GM10248 (cell line): ENCODE results near the gene GPR146.

Experiments used
- CTCF ChIA-PET: fragments of 300-600 bp; sonication (Branson Sonifier 250); formaldehyde crosslinking; extraction: SDS; loops from one replicate; lab custom pipeline; 2021; ENCODE audit warnings: antibody characterized with exemption; lab: Yijun Ruan, JAX
- POLR2A ChIA-PET: fragments of 350-650 bp; sonication (Branson Sonifier 250); formaldehyde crosslinking; extraction: SDS; loops from one replicate; lab custom pipeline; 2020; ENCODE audit warnings: antibody characterized with exemption; lab: Yijun Ruan, JAX
- DNase-seq: peaks from one replicate; pipeline ENCODE4 v3.0.0; 2012; ENCODE audit errors: extremely low spot score
- TF ChIP-seq, protein P1 (sequence below): IDR thresholded peaks from 2 replicates; pipeline ENCODE4 v1.5.1; 2012; ENCODE audit warnings: mild to moderate bottlenecking, low read depth; ENCODE audit errors: extremely low read depth, missing control alignments, control extremely low read depth

The GPR146 gene

DNA sequence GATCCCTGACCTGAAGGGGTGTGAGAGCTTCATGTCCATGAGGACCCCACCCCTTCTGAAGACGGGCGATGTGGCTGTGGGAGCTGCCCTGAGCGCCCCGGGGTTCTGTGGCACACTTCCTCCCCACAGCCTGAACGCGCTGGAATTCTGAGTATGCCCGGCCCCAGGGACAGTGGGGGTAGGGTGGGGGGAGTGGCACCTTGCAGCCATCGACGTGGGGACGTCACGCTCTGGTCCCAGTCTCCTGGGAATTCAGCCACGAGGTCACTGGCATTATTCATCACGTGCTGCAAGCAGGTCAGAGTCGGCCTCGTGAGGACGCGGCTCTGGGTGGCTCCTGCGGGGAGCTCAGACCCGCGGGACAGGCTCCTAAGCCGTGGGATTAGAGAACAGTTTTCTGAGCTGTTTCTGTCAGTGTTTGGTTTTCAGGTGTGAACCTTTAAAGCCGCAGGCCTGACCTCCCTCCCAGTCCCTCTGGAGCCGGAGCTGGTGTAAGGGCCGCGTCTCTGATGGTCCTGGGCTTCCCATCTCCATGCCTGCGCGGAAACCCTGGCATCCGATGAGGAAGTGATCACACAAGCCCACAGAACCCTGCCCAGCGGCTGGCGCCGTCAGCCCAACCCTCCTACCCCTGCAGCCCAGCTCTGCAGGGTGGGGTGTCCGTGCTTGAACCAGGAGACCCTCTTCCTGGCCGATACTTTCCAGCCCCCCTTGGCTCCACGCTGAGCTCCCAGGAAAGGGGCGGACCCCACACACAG is 16.1 kb downstream of the GPR146 start:
- TF ChIP-seq, protein P1, sequence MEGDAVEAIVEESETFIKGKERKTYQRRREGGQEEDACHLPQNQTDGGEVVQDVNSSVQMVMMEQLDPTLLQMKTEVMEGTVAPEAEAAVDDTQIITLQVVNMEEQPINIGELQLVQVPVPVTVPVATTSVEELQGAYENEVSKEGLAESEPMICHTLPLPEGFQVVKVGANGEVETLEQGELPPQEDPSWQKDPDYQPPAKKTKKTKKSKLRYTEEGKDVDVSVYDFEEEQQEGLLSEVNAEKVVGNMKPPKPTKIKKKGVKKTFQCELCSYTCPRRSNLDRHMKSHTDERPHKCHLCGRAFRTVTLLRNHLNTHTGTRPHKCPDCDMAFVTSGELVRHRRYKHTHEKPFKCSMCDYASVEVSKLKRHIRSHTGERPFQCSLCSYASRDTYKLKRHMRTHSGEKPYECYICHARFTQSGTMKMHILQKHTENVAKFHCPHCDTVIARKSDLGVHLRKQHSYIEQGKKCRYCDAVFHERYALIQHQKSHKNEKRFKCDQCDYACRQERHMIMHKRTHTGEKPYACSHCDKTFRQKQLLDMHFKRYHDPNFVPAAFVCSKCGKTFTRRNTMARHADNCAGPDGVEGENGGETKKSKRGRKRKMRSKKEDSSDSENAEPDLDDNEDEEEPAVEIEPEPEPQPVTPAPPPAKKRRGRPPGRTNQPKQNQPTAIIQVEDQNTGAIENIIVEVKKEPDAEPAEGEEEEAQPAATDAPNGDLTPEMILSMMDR: no peak
- no peak for DNase-seq
- CTCF ChIA-PET: interaction anchor here (0.7 to 20.3 kb wide), 10 partner anchors 11 to 116 kb away, joined by 3 to 391 read pairs (median 4); partner anchors contain the start of gene GPR146
- POLR2A ChIA-PET: no interaction called here

DNA sequence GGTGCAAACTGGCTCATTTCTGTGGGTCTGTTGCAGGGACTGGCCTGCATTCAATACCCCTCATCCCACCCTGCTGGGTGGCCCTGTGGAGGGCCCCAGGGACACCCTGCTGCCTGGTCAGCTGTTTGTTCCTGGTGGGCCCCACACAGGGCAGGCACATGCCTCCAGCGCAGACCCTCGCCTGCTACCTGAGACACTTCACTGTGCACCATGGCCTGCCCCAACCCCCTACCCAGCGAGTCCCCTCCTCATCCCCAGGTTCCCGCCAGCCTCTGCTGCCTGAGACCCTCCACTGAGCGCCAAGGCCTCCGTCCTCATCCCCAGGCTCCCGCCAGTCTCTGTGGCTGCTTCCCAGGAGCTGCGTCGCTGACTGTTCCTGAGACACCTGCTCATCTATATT is 16.8 kb downstream of the GPR146 start:
- TF ChIP-seq, protein P1: no peak
- ChIA-PET POLR2A (no interaction called here), CTCF (interaction anchor here (0.7 to 20.3 kb wide), 8 partner anchors 11 to 115 kb away, joined by 3 to 391 read pairs (median 6); partner anchors contain the start of gene GPR146)
- DNase-seq: no peak

DNA sequence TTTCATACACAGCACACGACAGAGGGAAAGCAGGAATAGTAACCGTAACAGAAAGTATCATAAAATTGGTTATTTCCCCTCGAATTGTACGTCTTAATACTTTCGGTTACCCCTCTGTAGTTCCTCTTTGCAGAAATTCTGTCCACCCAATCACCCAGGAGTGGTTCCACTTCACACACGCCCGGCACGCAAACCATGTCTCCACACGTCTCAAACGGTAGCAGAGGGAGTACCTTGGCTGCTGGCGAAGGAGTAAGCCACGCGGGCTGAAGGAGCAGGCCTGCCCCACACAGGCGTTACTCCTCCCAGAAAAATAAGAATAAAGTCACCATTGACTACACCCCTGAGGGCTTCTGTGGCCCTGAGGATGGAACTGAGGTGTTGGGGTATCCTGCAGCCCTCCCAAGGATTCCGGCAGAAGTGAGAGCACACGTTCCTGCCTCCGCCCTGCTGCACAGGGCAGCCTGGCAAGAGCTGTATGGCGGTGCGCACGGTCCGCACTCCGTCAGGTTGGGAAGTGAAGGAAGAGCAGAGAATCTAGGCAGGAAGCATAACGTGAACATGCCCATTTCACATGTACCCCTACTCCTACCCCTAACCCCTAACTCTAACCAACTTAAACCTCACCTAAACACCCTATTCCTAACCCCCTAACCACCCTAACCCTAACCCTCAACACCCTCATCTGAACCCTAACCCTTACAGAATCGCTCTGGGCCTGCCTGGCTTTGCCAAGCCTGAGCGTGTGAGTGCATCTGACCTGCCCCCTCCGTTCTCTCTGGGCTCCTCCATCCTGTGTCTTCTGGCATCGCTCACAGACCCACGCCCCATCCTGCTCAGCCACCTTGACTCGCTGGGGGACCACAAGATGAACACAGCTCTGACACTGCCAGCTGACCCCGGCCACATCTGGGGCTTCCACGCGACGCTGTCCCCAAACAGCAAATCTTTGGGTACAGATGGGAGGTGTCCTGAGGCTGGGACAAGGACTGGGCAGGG is 18.2 kb downstream of the GPR146 start:
- DNase-seq: peak; percentile 89
- ChIA-PET POLR2A (no interaction called here), CTCF (interaction anchor here (1.8 to 20.3 kb wide), 3 partner anchors 17 to 67 kb away, joined by 5 to 391 read pairs (median 34); partner anchors contain the start of gene GPR146)
- TF ChIP-seq, protein P1: no peak

DNA sequence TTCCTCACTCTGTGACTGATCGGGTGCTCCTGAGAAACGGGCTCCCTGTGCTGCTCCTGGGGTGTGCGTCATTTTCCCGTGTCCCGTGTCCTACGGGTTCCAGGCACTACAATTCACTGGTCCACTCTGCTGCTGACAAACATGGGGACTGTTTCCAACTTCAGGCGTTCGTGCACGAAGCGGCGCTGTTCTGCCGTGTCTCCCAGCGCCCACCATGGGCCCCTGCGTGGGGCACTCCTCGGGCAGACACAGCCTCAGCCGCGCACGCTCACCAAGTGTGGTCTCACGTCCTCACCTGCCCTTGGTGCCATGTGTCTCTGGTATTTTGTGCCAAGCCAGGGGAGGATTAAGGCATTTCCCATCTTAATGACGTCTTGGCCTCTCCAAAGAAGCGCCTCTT is 19.0 kb downstream of the GPR146 start:
- ChIA-PET POLR2A (no interaction called here), CTCF (interaction anchor here (2.9 to 20.3 kb wide), 4 partner anchors 13 to 113 kb away, joined by 21 to 391 read pairs (median 35); no protein-coding TSS in a partner anchor)
- TF ChIP-seq, protein P1: no peak
- no peak for DNase-seq

DNA sequence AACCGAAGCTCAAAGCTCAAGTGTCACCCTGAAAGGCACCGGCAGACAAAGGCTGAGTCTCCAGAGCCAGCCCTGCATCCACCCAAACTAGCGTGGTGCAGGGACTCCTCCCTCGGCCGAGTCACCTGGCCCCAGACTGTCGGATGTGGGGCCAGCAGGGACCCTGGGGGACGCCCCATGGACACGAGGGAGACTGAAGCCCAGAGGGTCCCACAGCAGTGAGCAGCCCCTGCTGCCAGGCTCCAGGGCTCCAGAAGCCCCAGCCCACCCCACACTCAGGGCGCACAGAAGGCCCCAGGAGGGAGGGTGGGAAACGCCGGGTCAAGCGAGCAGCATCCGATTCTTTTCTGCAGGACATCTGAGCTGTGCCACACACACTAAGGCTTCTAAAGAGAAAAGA is 20.2 kb downstream of the GPR146 start:
- TF ChIP-seq, protein P1: no peak
- ChIA-PET CTCF (interaction anchor here (0.6 to 20.3 kb wide), 29 partner anchors 8 to 911 kb away, joined by 3 to 391 read pairs (median 11); partner anchors contain the start of genes COX19, CYP2W1, GPR146 and ZFAND2A), POLR2A (no interaction called here)
- no peak for DNase-seq

DNA sequence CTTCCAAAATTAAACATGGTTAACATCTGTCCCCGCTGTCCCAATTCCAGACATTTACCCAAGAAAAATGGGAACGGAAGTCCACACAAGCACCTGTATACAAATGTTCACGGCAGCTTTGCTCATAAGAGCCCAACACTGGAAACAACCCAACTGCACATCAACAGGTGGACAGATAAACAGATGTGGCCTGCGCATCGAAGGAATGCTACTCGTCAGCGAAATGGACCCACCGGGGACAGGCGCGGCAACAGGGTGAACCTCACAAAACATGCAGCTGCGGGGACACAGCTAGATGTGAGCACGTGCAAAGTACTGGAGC is 20.9 kb downstream of the GPR146 start:
- ChIA-PET CTCF (interaction anchor here (0.6 to 20.3 kb wide), 55 partner anchors 9 to 910 kb away, joined by 3 to 391 read pairs (median 6); partner anchors contain the start of genes COX19, CYP2W1, GPR146 and ZFAND2A), POLR2A (interaction anchor here (0.6 kb wide), 1 partner anchor 73 kb away, joined by 3 read pairs; a partner anchor contains a TSS)
- no peak for DNase-seq
- TF ChIP-seq, protein P1: no peak
